ENCODE data around the gene PDE6A. TPM values are rescaled to one million over a fixed set of nuclear protein-coding genes. Genes with fewer than 3 reads are reported as not detected.

PDE6A gene
- total RNA-seq, 8 experiments from 2014 or later, result 0.07 to 0.85 (median 0.27) TPM; not detected in 1

GRCh38 chr5:149857499-149857898 lies 87.1 kb downstream of the PDE6A start:
- H3K4me3 ChIP-seq, result no peak overlapping the region
- ATAC-seq (replicated peaks in 6 of 8), result peak in 4 of 8 experiments; percentile 18 to 75 (median 54)
- in situ Hi-C loops (cut with MboI; ENCODE audit: low pct_unique_long_range_greater_than_20kb in 2 of 9, low sequenced_read_pairs in 9 of 9, unreplicated experiment in 9 of 9), result loop anchor here in 1 of 9 experiments (10.0 kb wide), 1 partner anchor 127 kb away; no protein-coding TSS in a partner anchor
- H3K27ac ChIP-seq, result no peak overlapping the region
- H3K4me1 ChIP-seq (replicated peaks in 1 of 2), result no peaks in the 10 kb centered on the region
- 0 to 100% (median 82%) methylated on average over 1 to 3 of the region's 4 CpGs; no CpG with 5 or more reads in 3 of the 10 experiments for WGBS, 10 experiments

- in situ Hi-C loops (cut with MboI; ENCODE audit: low pct_unique_long_range_greater_than_20kb in 2 of 9, low sequenced_read_pairs in 9 of 9, unreplicated experiment in 9 of 9), result loop anchor here in 1 of 9 experiments (10.0 kb wide), 1 partner anchor 129 kb away; no protein-coding TSS in a partner anchor
- 29 to 100% (median 85%) methylated on average over 1 to 4 of the region's 4 CpGs; no CpG with 5 or more reads in 2 of the 10 experiments for WGBS, 10 experiments
- ATAC-seq (replicated peaks in 6 of 8), result peak in 1 of 8 experiments; percentile 18
- Histone ChIP-seq H3K4me3 (no peak overlapping the region), H3K27ac (no peak overlapping the region), H3K4me1 (replicated peaks in 1 of 2) (no peaks in the 10 kb centered on the region)
Measured at GRCh38 chr5:149855366-149855765, 89.2 kb downstream of the PDE6A start.

GRCh38 chr5:149854866-149855265 lies 89.7 kb downstream of the PDE6A start:
- ATAC-seq (replicated peaks in 6 of 8), result no peak
- no peak overlapping the region for H3K27ac ChIP-seq
- in situ Hi-C loops (cut with MboI; ENCODE audit: low pct_unique_long_range_greater_than_20kb in 2 of 9, low sequenced_read_pairs in 9 of 9, unreplicated experiment in 9 of 9), result loop anchor here in 1 of 9 experiments (10.0 kb wide), 1 partner anchor 130 kb away; no protein-coding TSS in a partner anchor
- no peak overlapping the region for H3K4me3 ChIP-seq
- 80 to 89% (median 84%) methylated on average over 1 to 3 of the region's 3 CpGs; no CpG with 5 or more reads in 5 of the 10 experiments for WGBS, 10 experiments
- H3K4me1 ChIP-seq (replicated peaks in 1 of 2), result no peaks in the 10 kb centered on the region

- no peak for ATAC-seq (replicated peaks in 6 of 8)
- Histone ChIP-seq H3K27ac (no peak overlapping the region), H3K4me1 (replicated peaks in 1 of 2) (no peaks in the 10 kb centered on the region), H3K4me3 (no peak overlapping the region)
- in situ Hi-C loops (cut with MboI; ENCODE audit: low pct_unique_long_range_greater_than_20kb in 2 of 9, low sequenced_read_pairs in 9 of 9, unreplicated experiment in 9 of 9), result loop anchor here in 1 of 9 experiments (10.0 kb wide), 1 partner anchor 131 kb away; no protein-coding TSS in a partner anchor
- WGBS, 10 experiments, result 50 to 100% (median 90%) methylated on average over 2 to 3 of the region's 3 CpGs; no CpG with 5 or more reads in 3 of the 10 experiments
Measured at GRCh38 chr5:149853701-149854100, 90.9 kb downstream of the PDE6A start.

GRCh38 chr5:149853331-149853648 lies 91.3 kb downstream of the PDE6A start:
- H3K4me3 ChIP-seq, result no peak overlapping the region
- no peaks in the 10 kb centered on the region for H3K4me1 ChIP-seq (replicated peaks in 1 of 2)
- in situ Hi-C loops (cut with MboI; ENCODE audit: low pct_unique_long_range_greater_than_20kb in 2 of 9, low sequenced_read_pairs in 9 of 9, unreplicated experiment in 9 of 9), result loop anchor here in 1 of 9 experiments (10.0 kb wide), 1 partner anchor 132 kb away; no protein-coding TSS in a partner anchor
- WGBS, 10 experiments, result 20 to 90% (median 58%) methylated on average over 1 to 3 of the region's 4 CpGs; no CpG with 5 or more reads in 2 of the 10 experiments
- H3K27ac ChIP-seq, result no peak overlapping the region
- ATAC-seq (replicated peaks in 6 of 8), result peak in 6 of 8 experiments; percentile 6 to 38 (median 26)

GRCh38 chr5:149852641-149853330 lies 91.8 kb downstream of the PDE6A start:
- H3K27ac ChIP-seq, result no peak overlapping the region
- peak; percentile 56 to 93 (median 80) for ATAC-seq (replicated peaks in 6 of 8)
- WGBS, 10 experiments, result 17 to 100% (median 63%) methylated on average over 1 to 9 of the region's 12 CpGs; no CpG with 5 or more reads in 1 of the 10 experiments
- no peaks in the 10 kb centered on the region for H3K4me1 ChIP-seq (replicated peaks in 1 of 2)
- H3K4me3 ChIP-seq, result no peak overlapping the region
- in situ Hi-C loops (cut with MboI; ENCODE audit: low pct_unique_long_range_greater_than_20kb in 2 of 9, low sequenced_read_pairs in 9 of 9, unreplicated experiment in 9 of 9), result loop anchor here in 1 of 9 experiments (10.0 kb wide), 1 partner anchor 132 kb away; no protein-coding TSS in a partner anchor

- Histone ChIP-seq H3K27ac (no peak overlapping the region), H3K4me1 (replicated peaks in 1 of 2) (no peaks in the 10 kb centered on the region), H3K4me3 (no peak overlapping the region)
- in situ Hi-C loops (cut with MboI; ENCODE audit: low pct_unique_long_range_greater_than_20kb in 2 of 9, low sequenced_read_pairs in 9 of 9, unreplicated experiment in 9 of 9), result loop anchor here in 1 of 9 experiments (10.0 kb wide), 1 partner anchor 134 kb away; no protein-coding TSS in a partner anchor
- ATAC-seq (replicated peaks in 6 of 8), result no peak
Measured at GRCh38 chr5:149851211-149851610, 93.4 kb downstream of the PDE6A start.

- in situ Hi-C loops (cut with MboI; ENCODE audit: low pct_unique_long_range_greater_than_20kb in 2 of 9, low sequenced_read_pairs in 9 of 9, unreplicated experiment in 9 of 9), result loop anchor here in 6 of 9 experiments (10.0 to 25.0 kb wide), 4 partner anchors 135 to 362 kb away; no protein-coding TSS in a partner anchor
- 50 to 100% (median 89%) methylated on average over 1 to 17 of the region's 20 CpGs for WGBS, 10 experiments
- no peak overlapping the region for H3K4me3 ChIP-seq
- peak in 1 of 8 experiments; percentile 22 for ATAC-seq (replicated peaks in 6 of 8)
- no peak overlapping the region for H3K27ac ChIP-seq
- no peaks in the 10 kb centered on the region for H3K4me1 ChIP-seq (replicated peaks in 1 of 2)
Measured at GRCh38 chr5:149849966-149850910, 94.4 kb downstream of the PDE6A start.

- Histone ChIP-seq H3K4me3 (no peak overlapping the region), H3K4me1 (replicated peaks in 1 of 2) (no peaks in the 10 kb centered on the region), H3K27ac (no peak overlapping the region)
- no peak for ATAC-seq (replicated peaks in 6 of 8)
- in situ Hi-C loops (cut with MboI; ENCODE audit: low pct_unique_long_range_greater_than_20kb in 2 of 9, low sequenced_read_pairs in 9 of 9, unreplicated experiment in 9 of 9), result loop anchor here in 5 of 9 experiments (25.0 kb wide), 3 partner anchors 138 to 363 kb away; no protein-coding TSS in a partner anchor
- 43 to 100% (median 93%) methylated on average over 1 to 7 of the region's 8 CpGs; no CpG with 5 or more reads in 1 of the 10 experiments for WGBS, 10 experiments
Measured at GRCh38 chr5:149849280-149849965, 95.2 kb downstream of the PDE6A start.

GRCh38 chr5:149847611-149848010 lies 97.0 kb downstream of the PDE6A start:
- no peak overlapping the region for H3K27ac ChIP-seq
- H3K4me3 ChIP-seq, result no peak overlapping the region
- in situ Hi-C loops (cut with MboI; ENCODE audit: low pct_unique_long_range_greater_than_20kb in 2 of 9, low sequenced_read_pairs in 9 of 9, unreplicated experiment in 9 of 9), result loop anchor here in 5 of 9 experiments (25.0 kb wide), 3 partner anchors 140 to 365 kb away; no protein-coding TSS in a partner anchor
- H3K4me1 ChIP-seq (replicated peaks in 1 of 2), result no peaks in the 10 kb centered on the region
- peak in 2 of 8 experiments; percentile 35 to 90 for ATAC-seq (replicated peaks in 6 of 8)
- WGBS, 10 experiments, result 60 to 98% (median 95%) methylated on average over 1 to 15 of the region's 15 CpGs; no CpG with 5 or more reads in 2 of the 10 experiments

- H3K4me1 ChIP-seq (replicated peaks in 1 of 2), result no peaks in the 10 kb centered on the region
- in situ Hi-C loops (cut with MboI; ENCODE audit: low pct_unique_long_range_greater_than_20kb in 2 of 9, low sequenced_read_pairs in 9 of 9, unreplicated experiment in 9 of 9), result loop anchor here in 5 of 9 experiments (25.0 kb wide), 3 partner anchors 141 to 366 kb away; no protein-coding TSS in a partner anchor
- no peak overlapping the region for H3K27ac ChIP-seq
- WGBS, 10 experiments, result 0 to 100% (median 100%) methylated on average over 1 to 4 of the region's 5 CpGs; no CpG with 5 or more reads in 3 of the 10 experiments
- no peak overlapping the region for H3K4me3 ChIP-seq
- no peak for ATAC-seq (replicated peaks in 6 of 8)
Measured at GRCh38 chr5:149846021-149846420, 98.6 kb downstream of the PDE6A start.

GRCh38 chr5:149845601-149846000 lies 99.0 kb downstream of the PDE6A start:
- in situ Hi-C loops (cut with MboI; ENCODE audit: low pct_unique_long_range_greater_than_20kb in 2 of 9, low sequenced_read_pairs in 9 of 9, unreplicated experiment in 9 of 9), result loop anchor here in 5 of 9 experiments (25.0 kb wide), 3 partner anchors 142 to 367 kb away; no protein-coding TSS in a partner anchor
- Histone ChIP-seq H3K4me1 (replicated peaks in 1 of 2) (no peaks in the 10 kb centered on the region), H3K27ac (no peak overlapping the region), H3K4me3 (no peak overlapping the region)
- no peak for ATAC-seq (replicated peaks in 6 of 8)
- 89 to 100% (median 99%) methylated on average over 3 to 9 of the region's 15 CpGs; no CpG with 5 or more reads in 2 of the 10 experiments for WGBS, 10 experiments

Measured in motor neuron (in vitro differentiated cells).